Measurements from ENCODE around the gene CFLAR.

Gene CFLAR

GRCh38 chr2:201152999-201153815 is 37.2 kb downstream of the CFLAR start:
- Histone ChIP-seq H3F3A (ENCODE audit: insufficient read depth) (no peaks in the 10 kb centered on the region), H3K9ac (ENCODE audit: low read length) (no peak overlapping the region), H3K9me2 (replicated peaks; ENCODE audit: insufficient read depth, low read length) (no peaks in the 10 kb centered on the region), H3K27ac (ENCODE audit: low read depth, low read length) (no peak overlapping the region), H4K20me1 (ENCODE audit: low read depth, low read length) (no peaks in the 10 kb centered on the region), H3K79me2 (ENCODE audit: insufficient read depth, low read length) (no peaks in the 10 kb centered on the region), H3K4me3 (ENCODE audit: insufficient read depth, low read length, poor library complexity, severe bottlenecking) (no peak overlapping the region), H2AFZ (ENCODE audit: low read depth, low read length, severe bottlenecking) (no peak overlapping the region), H3K4me2 (ENCODE audit: low read depth, low read length, poor library complexity, severe bottlenecking) (no peak overlapping the region), H3K27me3 (ENCODE audit: low read length) (no peaks in the 10 kb centered on the region), H3K9me3 (ENCODE audit: insufficient read depth, low read length) (no peaks in the 10 kb centered on the region), H3K36me3 (ENCODE audit: low read length) (no peaks in the 10 kb centered on the region)
- no peak for TF ChIP-seq EZH2phosphoT487 (conservative IDR thresholded peaks at IDR 0.05; ENCODE audit: low read length)

GRCh38 chr2:201154615-201155399 is 38.8 kb downstream of the CFLAR start:
- no peak overlapping the region for H3K27ac ChIP-seq (ENCODE audit: low read depth, low read length)
- no peaks in the 10 kb centered on the region for H3K36me3 ChIP-seq (ENCODE audit: low read length)
- no peaks in the 10 kb centered on the region for H3K27me3 ChIP-seq (ENCODE audit: low read length)
- H3K9me2 ChIP-seq (replicated peaks; ENCODE audit: insufficient read depth, low read length): no peaks in the 10 kb centered on the region
- no peak overlapping the region for H2AFZ ChIP-seq (ENCODE audit: low read depth, low read length, severe bottlenecking)
- no peak overlapping the region for H3K9ac ChIP-seq (ENCODE audit: low read length)
- no peaks in the 10 kb centered on the region for H3K79me2 ChIP-seq (ENCODE audit: insufficient read depth, low read length)
- no peak overlapping the region for H3K4me3 ChIP-seq (ENCODE audit: insufficient read depth, low read length, poor library complexity, severe bottlenecking)
- TF ChIP-seq CTCF (IDR thresholded peaks at IDR 0.05; ENCODE audit: insufficient read depth, low read length, poor library complexity, severe bottlenecking) (no peak), EZH2phosphoT487 (conservative IDR thresholded peaks at IDR 0.05; ENCODE audit: low read length) (no peak)
- no peaks in the 10 kb centered on the region for H3F3A ChIP-seq (ENCODE audit: insufficient read depth)
- H3K4me2 ChIP-seq (ENCODE audit: low read depth, low read length, poor library complexity, severe bottlenecking): no peak overlapping the region
- no peaks in the 10 kb centered on the region for H3K9me3 ChIP-seq (ENCODE audit: insufficient read depth, low read length)
- H4K20me1 ChIP-seq (ENCODE audit: low read depth, low read length): no peaks in the 10 kb centered on the region

- H3K79me2 ChIP-seq (ENCODE audit: insufficient read depth, low read length): no peaks in the 10 kb centered on the region
Observed at GRCh38 chr2:201156036-201156435, 40.1 kb downstream of the CFLAR start.

More at GRCh38 chr2:201156036-201156435, 40.1 kb downstream of the CFLAR start:
- no peaks in the 10 kb centered on the region for H3K36me3 ChIP-seq (ENCODE audit: low read length)
- H3K9me2 ChIP-seq (replicated peaks; ENCODE audit: insufficient read depth, low read length): no peaks in the 10 kb centered on the region
- no peak overlapping the region for H2AFZ ChIP-seq (ENCODE audit: low read depth, low read length, severe bottlenecking)
- H3F3A ChIP-seq (ENCODE audit: insufficient read depth): no peaks in the 10 kb centered on the region
- no peak for TF ChIP-seq EZH2phosphoT487 (conservative IDR thresholded peaks at IDR 0.05; ENCODE audit: low read length)
- no peak for TF ChIP-seq CTCF (IDR thresholded peaks at IDR 0.05; ENCODE audit: insufficient read depth, low read length, poor library complexity, severe bottlenecking)
- H3K9me3 ChIP-seq (ENCODE audit: insufficient read depth, low read length): no peaks in the 10 kb centered on the region
- no peaks in the 10 kb centered on the region for H3K27me3 ChIP-seq (ENCODE audit: low read length)
- H3K4me3 ChIP-seq (ENCODE audit: insufficient read depth, low read length, poor library complexity, severe bottlenecking): no peak overlapping the region
- no peak overlapping the region for H3K4me2 ChIP-seq (ENCODE audit: low read depth, low read length, poor library complexity, severe bottlenecking)
- no peak overlapping the region for H3K9ac ChIP-seq (ENCODE audit: low read length)
- no peaks in the 10 kb centered on the region for H4K20me1 ChIP-seq (ENCODE audit: low read depth, low read length)
- H3K27ac ChIP-seq (ENCODE audit: low read depth, low read length): no peak overlapping the region
